B cell (primary cell): ENCODE measurements around the gene CACNA1D. TPM values are rescaled to one million over a fixed set of nuclear protein-coding genes. Genes with fewer than 3 reads are reported as not detected.

Experiments
- ATAC-seq: fragments of 200-7000 bp; cut with Tn5 transposase; one replicate; pipeline ENCODE4 v1.10.0; 2021; ENCODE audit warnings: low read depth, mild to moderate bottlenecking, moderate number of reproducible peaks, moderate library complexity
- CTCF ChIA-PET: fragments of 350-600 bp; sonication (Branson Sonifier 250); formaldehyde crosslinking; loops from one replicate; lab custom pipeline; 2021; ENCODE audit warnings: antibody characterized with exemption, inconsistent platforms; lab: Charles Lee
- POLR2A ChIA-PET: fragments of 350-600 bp; sonication (Branson Sonifier 250); formaldehyde crosslinking; loops from one replicate; lab custom pipeline; 2021; ENCODE audit warnings: antibody characterized with exemption; lab: Charles Lee
- DNase-seq: peaks from one replicate; pipeline ENCODE4 v3.0.0; 2013
- H2AFZ ChIP-seq: 2 replicates; pipeline ENCODE4 v1.6.1; 2012; ENCODE audit warnings: mild to moderate bottlenecking, low read depth, low read length; ENCODE audit not compliant: insufficient read depth, poor library complexity, severe bottlenecking
- H3K27ac ChIP-seq, 2 donors: 1 replicate in 1 of 2; 2 replicates in 1 of 2; pipeline ENCODE4 v1.5.1; 2012 to 2013; ENCODE audit warnings: low read length in 2 of 2, mild to moderate bottlenecking in 2 of 2, moderate library complexity in 1 of 2
- H3K27me3 ChIP-seq, 4 experiments: fragments of 200-600 bp in 1 of 4; sonication (generic) in 1 of 4; replicated peaks in 1 of 4; 1 replicate in 2 of 4; 2 replicates in 2 of 4; pipeline versions ENCODE4 v1.6.1 to v1.7.0; 2013 to 2016; ENCODE audit warnings: low read length in 3 of 4, mild to moderate bottlenecking in 2 of 4, mixed read lengths in 1 of 4, moderate library complexity in 1 of 4; ENCODE audit not compliant: insufficient read depth in 4 of 4, control insufficient read depth in 3 of 4; ENCODE audit errors: control extremely low read depth in 1 of 4
- H3K36me3 ChIP-seq, 2 experiments: replicated peaks in 1 of 2; 1 replicate in 1 of 2; 2 replicates in 1 of 2; pipeline versions ENCODE4 v1.6.1 to v1.7.1; 2013; ENCODE audit warnings: low read length in 1 of 2; ENCODE audit not compliant: insufficient read depth in 2 of 2, control insufficient read depth in 1 of 2; ENCODE audit errors: control extremely low read depth in 1 of 2, extremely low read depth in 1 of 2
- H3K4me1 ChIP-seq, 2 donors: fragments of 200-600 bp in 1 of 2; sonication (generic) in 1 of 2; 1 replicate in 1 of 2; 2 replicates in 1 of 2; pipeline versions ENCODE4 v1.5.1 to v1.6.1; 2013 to 2017; ENCODE audit warnings: low read length in 2 of 2; ENCODE audit not compliant: control insufficient read depth in 2 of 2, insufficient read depth in 2 of 2
- H3K4me2 ChIP-seq: replicated peaks from 2 replicates; pipeline ENCODE3; 2012; ENCODE audit warnings: mild to moderate bottlenecking, low read depth, low read length; ENCODE audit not compliant: poor library complexity, severe bottlenecking
- H3K4me3 ChIP-seq, 5 experiments: fragments of 200-600 bp in 1 of 5; sonication (generic) in 1 of 5; 1 replicate in 3 of 5; 2 replicates in 2 of 5; pipeline versions ENCODE4 v1.5.1 to v1.7.0; 2011 to 2016; ENCODE audit warnings: low read length in 4 of 5, mild to moderate bottlenecking in 4 of 5, low read depth in 2 of 5, control low read depth in 1 of 5, moderate library complexity in 1 of 5; ENCODE audit not compliant: insufficient read depth in 1 of 5; ENCODE audit errors: control extremely low read depth in 1 of 5, extremely low read depth in 1 of 5
- H3K79me2 ChIP-seq: fragments of 200-600 bp; sonication (generic); one replicate; pipeline ENCODE4 v1.6.0; 2016; ENCODE audit warnings: low read length; ENCODE audit not compliant: control insufficient read depth, insufficient read depth
- H3K9ac ChIP-seq: fragments of 200-600 bp; sonication (generic); 2 replicates; pipeline ENCODE4 v1.6.1; 2017; ENCODE audit warnings: mild to moderate bottlenecking, low read length, moderate library complexity
- H3K9me3 ChIP-seq, 3 donors: one replicate each; pipeline versions ENCODE4 v1.6.1 to v1.7.1; 2013; ENCODE audit warnings: low read length in 2 of 3; ENCODE audit not compliant: control insufficient read depth in 2 of 3, insufficient read depth in 1 of 3; ENCODE audit errors: control extremely low read depth in 1 of 3
- H4K20me1 ChIP-seq: 2 replicates; pipeline ENCODE4 v1.6.0; 2012; ENCODE audit warnings: mild to moderate bottlenecking, low read length; ENCODE audit not compliant: insufficient read depth, control insufficient read depth, poor library complexity, severe bottlenecking
- H3K27ac Mint-ChIP-seq: one replicate; pipeline ENCODE4 v1.8.0; 2021; ENCODE audit warnings: mixed read lengths
- H3K27me3 Mint-ChIP-seq: one replicate; pipeline ENCODE4 v1.8.0; 2021; ENCODE audit warnings: mixed read lengths
- H3K4me1 Mint-ChIP-seq: one replicate; pipeline ENCODE4 v1.8.0; 2021; ENCODE audit warnings: mixed read lengths
- H3K4me3 Mint-ChIP-seq: one replicate; pipeline ENCODE4 v1.8.0; 2021; ENCODE audit warnings: mixed read lengths
- H3K9me3 Mint-ChIP-seq: one replicate; pipeline ENCODE4 v1.8.0; 2022; ENCODE audit warnings: mixed read lengths; ENCODE audit not compliant: insufficient read depth
- CTCF ChIP-seq: fragments of 200-600 bp; IDR thresholded peaks from one replicate; pipeline ENCODE4 v1.8.0; 2022; ENCODE audit warnings: antibody characterized with exemption, mild to moderate bottlenecking
- EZH2 ChIP-seq: IDR thresholded peaks from 2 replicates; pipeline ENCODE4 v1.6.1; 2012; ENCODE audit warnings: borderline replicate concordance, low read depth, mild to moderate bottlenecking, moderate library complexity, low read length; ENCODE audit not compliant: insufficient read depth, poor library complexity, severe bottlenecking
- WGBS: methylation state at CpG from one replicate; pipeline ENCODE4 v1.1.5; 2013; ENCODE audit warnings: missing lambda C conversion rate; ENCODE audit not compliant: insufficient coverage; 5-methylcytosine and 5-hydroxymethylcytosine counted together
- intact Hi-C: fragments of 100-400 bp; cut with micrococcal nuclease; formaldehyde crosslinking; loops from one replicate; pipeline ENCODE4 v1.10.0; 2022
- polyA plus RNA-seq: library from polyadenylated mRNA; depleted of rRNA; stranded (reverse); fragments of >200 nt; gene quantifications from 2 replicates; pipeline ENCODE4 v1.2.3, GENCODE V29; 2012
- total RNA-seq, 2 donors: library from RNA; stranded (reverse); fragments of 120-200 nt in 1 of 2; gene quantifications; 1 replicate in 1 of 2; 2 replicates in 1 of 2; pipeline versions ENCODE4 v1.2.3 to v1.2.4, GENCODE V29; 2013 to 2022

Gene CACNA1D
- total and polyA plus RNA-seq, 2 donors (not counting 1 experiment from before 2014, with no cell fraction given) = 0.06 to 0.07 TPM

GRCh38 chr3:53695324-53695690 lies 200.9 kb downstream of the CACNA1D start:
- 71% methylated on average over 4 of the region's 7 CpGs for WGBS
- ATAC-seq = no peak
- H2AFZ ChIP-seq = no peak overlapping the region
- H3K9ac ChIP-seq = no peak overlapping the region
- no peak overlapping the region for H3K27ac Mint-ChIP-seq
- H3K27me3 Mint-ChIP-seq = peaks cover 19% of the 10 kb centered on the region
- DNase-seq = no peak
- POLR2A ChIA-PET = no interaction called here
- H3K36me3 ChIP-seq = no peaks in the 10 kb centered on the region
- peaks cover 0 to 6% (median 2%) of the 10 kb centered on the region in 4 experiments for H3K27me3 ChIP-seq
- no peaks in the 10 kb centered on the region for H3K79me2 ChIP-seq
- CTCF ChIA-PET = no interaction called here
- TF ChIP-seq EZH2 = no peak
- TF ChIP-seq CTCF = no peak
- H3K4me1 Mint-ChIP-seq = peaks cover 4% of the 10 kb centered on the region
- H3K4me2 ChIP-seq = no peak overlapping the region
- peaks cover 2% of the 10 kb centered on the region in 2 donors for H3K4me1 ChIP-seq
- no peak overlapping the region for H3K4me3 ChIP-seq
- no peaks in the 10 kb centered on the region for H4K20me1 ChIP-seq
- H3K4me3 Mint-ChIP-seq = no peak overlapping the region
- H3K27ac ChIP-seq = no peak overlapping the region
- no peaks in the 10 kb centered on the region for H3K9me3 ChIP-seq
- H3K9me3 Mint-ChIP-seq = no peaks in the 10 kb centered on the region
- intact Hi-C loops = no loop called here

- no peaks in the 10 kb centered on the region for H3K9me3 Mint-ChIP-seq
- no peaks in the 10 kb centered on the region for H4K20me1 ChIP-seq
- H3K27ac Mint-ChIP-seq = no peak overlapping the region
- peaks cover 2% of the 10 kb centered on the region in 2 donors for H3K4me1 ChIP-seq
- H3K4me1 Mint-ChIP-seq = peaks cover 4% of the 10 kb centered on the region
- DNase-seq (no peak), ATAC-seq (no peak)
- H3K27me3 Mint-ChIP-seq = peaks cover 19% of the 10 kb centered on the region
- H3K9ac ChIP-seq = no peak overlapping the region
- H3K27me3 ChIP-seq = peaks cover 0 to 6% (median 2%) of the 10 kb centered on the region in 4 experiments
- intact Hi-C loops = no loop called here
- no peak overlapping the region for H3K4me2 ChIP-seq
- no peak overlapping the region for H2AFZ ChIP-seq
- ChIA-PET CTCF (interaction anchor here (0.6 to 1.2 kb wide), 3 partner anchors 11 to 319 kb away, joined by 3 to 4 read pairs (median 3); no protein-coding TSS in a partner anchor), POLR2A (no interaction called here)
- H3K9me3 ChIP-seq = no peaks in the 10 kb centered on the region
- H3K4me3 ChIP-seq = no peak overlapping the region
- no peak overlapping the region for H3K4me3 Mint-ChIP-seq
- no peaks in the 10 kb centered on the region for H3K79me2 ChIP-seq
- 89% methylated on average over 3 of the region's 4 CpGs for WGBS
- TF ChIP-seq CTCF (no peak), EZH2 (no peak)
- H3K27ac ChIP-seq = no peak overlapping the region
- H3K36me3 ChIP-seq = no peaks in the 10 kb centered on the region
Measured at GRCh38 chr3:53696401-53697172, 202.2 kb downstream of the CACNA1D start.
